GM12875 (cell line): ENCODE data around the gene GTPBP3.

Experiments used
- H3K4me3 ChIP-seq: one replicate; pipeline ENCODE4 v1.5.1; 2011; ENCODE audit warnings: low read depth, low read length, control low read depth
- TF ChIP-seq, protein P1 (sequence below): IDR thresholded peaks from 2 replicates; pipeline ENCODE4 v1.5.1; 2011; ENCODE audit warnings: low read depth, mild to moderate bottlenecking, control low read depth, inconsistent platforms, low read length, moderate library complexity, borderline replicate concordance; ENCODE audit not compliant: insufficient read depth

The GTPBP3 gene

DNA sequence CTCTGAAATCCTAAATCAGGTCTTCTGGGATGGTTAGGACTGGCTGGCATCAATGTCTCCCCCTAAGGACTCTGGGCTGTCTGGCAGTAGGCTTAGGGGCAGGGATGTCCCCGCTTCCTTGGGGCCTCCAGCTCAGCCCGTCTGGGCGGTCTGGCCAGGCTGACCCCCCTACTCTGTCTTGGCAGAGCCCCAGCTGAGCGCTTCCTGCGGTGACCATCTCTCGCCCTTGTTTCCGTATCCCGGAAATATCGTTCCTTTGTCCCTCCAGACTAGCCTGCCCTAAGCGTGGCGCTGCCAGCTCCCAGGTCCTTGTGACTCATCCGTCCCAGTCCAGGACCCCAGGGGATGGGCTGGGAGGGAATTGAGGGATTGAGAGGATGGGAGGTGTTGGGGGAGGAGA is 11.3 kb downstream of the GTPBP3 start:
- TF ChIP-seq, protein P1, sequence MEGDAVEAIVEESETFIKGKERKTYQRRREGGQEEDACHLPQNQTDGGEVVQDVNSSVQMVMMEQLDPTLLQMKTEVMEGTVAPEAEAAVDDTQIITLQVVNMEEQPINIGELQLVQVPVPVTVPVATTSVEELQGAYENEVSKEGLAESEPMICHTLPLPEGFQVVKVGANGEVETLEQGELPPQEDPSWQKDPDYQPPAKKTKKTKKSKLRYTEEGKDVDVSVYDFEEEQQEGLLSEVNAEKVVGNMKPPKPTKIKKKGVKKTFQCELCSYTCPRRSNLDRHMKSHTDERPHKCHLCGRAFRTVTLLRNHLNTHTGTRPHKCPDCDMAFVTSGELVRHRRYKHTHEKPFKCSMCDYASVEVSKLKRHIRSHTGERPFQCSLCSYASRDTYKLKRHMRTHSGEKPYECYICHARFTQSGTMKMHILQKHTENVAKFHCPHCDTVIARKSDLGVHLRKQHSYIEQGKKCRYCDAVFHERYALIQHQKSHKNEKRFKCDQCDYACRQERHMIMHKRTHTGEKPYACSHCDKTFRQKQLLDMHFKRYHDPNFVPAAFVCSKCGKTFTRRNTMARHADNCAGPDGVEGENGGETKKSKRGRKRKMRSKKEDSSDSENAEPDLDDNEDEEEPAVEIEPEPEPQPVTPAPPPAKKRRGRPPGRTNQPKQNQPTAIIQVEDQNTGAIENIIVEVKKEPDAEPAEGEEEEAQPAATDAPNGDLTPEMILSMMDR: no peak
- H3K4me3 ChIP-seq: no peak overlapping the region

DNA sequence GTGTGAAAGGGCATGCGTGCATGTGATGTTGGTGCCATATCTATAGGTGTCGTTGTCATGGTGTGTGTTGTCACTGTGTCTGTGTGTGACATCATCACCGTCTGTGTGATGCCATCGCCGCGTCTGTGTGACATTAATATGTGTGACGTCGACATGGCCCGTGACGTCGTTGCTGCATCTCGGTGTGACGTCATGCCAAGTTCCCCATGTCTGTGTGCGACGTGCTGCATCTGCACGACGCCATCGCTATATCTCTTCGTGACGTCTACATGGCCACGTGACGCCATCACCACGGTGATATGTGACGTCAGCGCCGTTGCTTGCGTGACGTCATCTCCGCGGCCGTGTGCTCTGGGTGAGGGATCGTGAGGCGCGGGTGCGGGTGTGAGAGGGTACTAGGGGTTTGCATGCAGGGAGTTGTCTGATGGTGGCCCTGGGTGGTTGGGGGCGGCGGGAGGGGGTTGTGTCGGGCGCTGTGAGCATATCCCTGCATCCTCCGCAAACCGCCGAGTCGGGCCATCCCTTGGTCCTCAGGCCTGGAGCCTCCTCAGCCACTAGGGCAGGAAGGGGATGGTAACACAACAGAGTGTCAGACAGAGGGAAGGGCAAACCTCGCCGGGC is 14.6 kb downstream of the GTPBP3 start:
- TF ChIP-seq, protein P1: no peak
- no peak overlapping the region for H3K4me3 ChIP-seq

DNA sequence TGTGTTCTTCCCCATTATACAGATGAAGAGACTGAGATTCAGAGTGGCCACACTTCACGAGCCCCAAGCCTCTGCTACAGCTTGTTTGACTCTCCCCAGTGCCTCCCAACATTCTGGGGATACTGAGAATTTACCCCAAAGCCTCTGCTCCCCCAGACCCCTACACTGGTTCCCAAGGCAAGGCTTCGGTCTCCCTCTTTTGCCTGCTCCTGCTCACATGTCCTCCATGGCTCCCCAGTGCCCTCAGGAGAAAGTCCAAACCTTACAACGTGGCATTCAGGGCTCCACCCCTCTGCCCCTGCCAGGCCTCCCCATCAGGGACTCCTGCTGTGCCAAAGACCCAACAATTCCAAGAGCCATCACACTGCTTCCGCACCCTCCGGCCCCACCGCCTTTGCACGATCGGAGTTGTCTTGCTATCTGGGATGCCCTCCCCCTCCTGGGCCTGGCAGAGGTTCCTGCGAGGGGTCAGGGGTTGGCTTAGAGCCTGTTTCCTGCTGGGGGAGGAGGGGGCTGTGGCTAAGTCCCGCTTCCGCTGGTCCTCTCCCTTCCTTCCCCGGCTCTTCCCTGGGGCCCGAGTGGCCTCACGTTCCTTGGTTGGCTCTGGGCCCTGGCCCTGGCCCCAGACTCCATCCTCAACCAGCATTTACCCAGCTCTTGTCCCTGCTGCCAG is 15.4 kb downstream of the GTPBP3 start:
- no peak overlapping the region for H3K4me3 ChIP-seq
- TF ChIP-seq, protein P1: no peak

DNA sequence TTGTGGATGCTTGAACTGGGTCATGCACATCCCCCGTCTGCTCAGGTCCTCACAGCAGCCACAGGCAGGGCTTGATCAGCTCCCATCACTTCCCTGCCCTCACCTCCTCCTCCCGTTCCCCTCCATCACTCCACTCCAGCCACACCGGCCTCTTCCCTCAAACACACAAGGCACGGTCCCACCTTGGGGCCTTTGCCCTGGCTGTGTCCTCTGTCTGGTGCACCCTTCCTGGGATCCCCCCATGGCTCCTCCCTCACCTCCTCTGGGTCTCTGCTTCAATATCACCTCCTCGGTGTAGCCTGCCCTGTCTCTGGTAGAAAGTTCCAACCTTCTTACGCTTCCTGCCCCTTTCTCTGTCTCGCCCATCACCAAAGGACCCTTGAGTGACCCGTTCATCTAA is 16.0 kb downstream of the GTPBP3 start:
- TF ChIP-seq, protein P1: no peak
- no peak overlapping the region for H3K4me3 ChIP-seq

DNA sequence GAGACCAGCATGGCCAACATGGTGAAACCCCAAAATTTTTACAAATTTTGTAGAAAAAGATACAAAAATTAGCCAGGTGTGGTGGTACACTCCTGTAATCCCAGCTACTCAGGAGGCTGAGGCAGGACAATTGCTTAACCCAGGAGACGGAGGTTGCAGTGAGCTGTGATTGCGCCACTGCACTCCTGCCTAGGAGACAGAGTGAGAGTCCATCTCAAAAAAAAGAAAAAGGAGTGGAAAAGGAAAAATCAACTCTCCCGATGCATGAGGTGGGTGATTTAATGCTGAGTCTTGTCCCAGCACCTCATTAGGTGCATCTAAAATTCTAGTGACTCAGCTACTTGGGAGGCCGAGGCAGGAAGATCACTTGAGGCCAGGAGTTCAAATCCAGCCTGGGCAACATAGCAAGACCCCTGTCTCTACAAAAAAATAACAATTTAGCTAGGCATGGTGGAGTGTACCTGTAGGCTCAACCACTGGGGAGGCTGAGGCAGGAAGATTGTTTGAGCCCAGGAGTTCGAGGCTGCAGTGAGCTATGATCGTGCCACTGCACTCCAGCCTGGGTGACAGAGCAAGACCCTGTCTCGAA is 19.8 kb downstream of the GTPBP3 start:
- TF ChIP-seq, protein P1: no peak
- H3K4me3 ChIP-seq: no peak overlapping the region

DNA sequence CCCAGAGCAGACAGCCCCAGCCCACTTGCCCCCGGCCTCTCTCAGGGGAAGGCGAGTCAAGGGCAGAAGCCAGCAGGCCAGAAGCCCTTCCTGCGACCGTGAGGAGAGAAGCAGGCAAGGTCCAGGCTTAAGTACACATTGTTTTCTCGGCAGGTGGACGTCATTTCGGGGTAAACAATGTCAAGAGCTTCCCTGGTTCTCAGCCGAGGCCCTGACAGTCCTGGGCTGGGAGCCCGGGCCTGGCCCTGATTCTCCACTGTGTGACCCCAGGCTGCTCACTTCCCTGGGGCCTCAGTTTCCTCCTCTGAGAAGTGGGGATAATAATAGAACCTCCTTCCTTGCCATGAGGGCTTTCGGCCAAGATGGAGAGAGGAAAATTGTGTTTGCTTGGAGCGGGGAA is 20.4 kb downstream of the GTPBP3 start:
- TF ChIP-seq, protein P1: no peak
- no peak overlapping the region for H3K4me3 ChIP-seq

DNA sequence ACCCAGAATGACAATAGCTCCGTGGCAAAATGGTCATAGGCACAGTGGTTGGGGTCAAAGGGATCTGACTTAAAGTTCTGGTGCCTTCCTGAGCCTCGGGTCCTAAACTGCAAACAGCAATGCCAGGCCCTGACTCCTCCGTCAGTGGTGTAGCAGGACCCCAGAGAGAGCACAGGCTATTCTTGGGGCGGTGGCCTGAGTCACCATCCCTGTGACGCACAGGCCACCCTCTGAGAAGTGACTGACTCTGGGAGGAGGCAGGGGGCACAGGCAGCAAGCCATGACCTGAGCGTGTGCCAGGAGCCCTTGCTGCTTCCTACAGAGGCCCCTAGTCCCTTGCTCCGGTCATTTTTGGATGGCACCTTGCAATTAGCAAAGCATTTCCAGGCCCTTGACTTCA is 21.0 kb downstream of the GTPBP3 start:
- no peak overlapping the region for H3K4me3 ChIP-seq
- TF ChIP-seq, protein P1: no peak
